ENCODE data around the gene UBA5. TPM values are rescaled to one million over a fixed set of nuclear protein-coding genes. Genes with fewer than 3 reads are reported as not detected.

UBA5 gene
- total RNA-seq: 20.1 and 29.0 TPM in 2 replicates

DNA sequence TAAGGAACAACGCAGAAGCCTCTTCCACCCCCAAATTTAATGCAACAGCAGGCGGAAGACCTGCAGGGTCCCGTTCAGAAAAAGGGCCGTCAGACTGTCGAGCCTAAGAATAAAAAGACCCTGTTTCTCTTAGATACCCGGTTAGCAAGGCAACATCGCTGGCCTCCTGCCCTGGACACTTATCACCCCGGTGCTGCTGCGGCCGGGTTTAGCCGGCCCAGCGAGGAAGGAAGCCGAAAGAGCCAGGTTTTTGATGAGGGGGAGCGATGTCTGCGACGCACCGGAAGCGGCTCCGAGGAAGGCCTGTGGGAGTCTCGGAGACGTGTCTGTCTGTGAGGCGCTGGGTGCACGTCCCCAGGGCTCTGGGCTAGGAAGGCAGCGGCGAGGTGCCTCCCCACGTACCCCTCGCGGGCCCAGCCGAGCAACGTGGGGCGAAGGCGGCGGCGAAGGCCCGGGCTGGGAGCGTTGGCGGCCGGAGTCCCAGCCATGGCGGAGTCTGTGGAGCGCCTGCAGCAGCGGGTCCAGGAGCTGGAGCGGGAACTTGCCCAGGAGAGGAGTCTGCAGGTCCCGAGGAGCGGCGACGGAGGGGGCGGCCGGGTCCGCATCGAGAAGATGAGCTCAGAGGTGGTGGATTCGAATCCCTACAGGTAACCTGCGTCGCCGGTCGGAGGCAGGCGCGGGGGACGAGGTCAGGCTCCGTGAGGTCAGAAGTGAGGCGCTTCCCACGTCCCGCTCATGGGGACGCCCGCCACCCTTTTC, at the start of gene UBA5:
Gene UBA5, plus strand, starts transcription at position 278 of the 759 bp plus-strand sequence. Its CDS starts 209 bp downstream, at position 487.

DNA sequence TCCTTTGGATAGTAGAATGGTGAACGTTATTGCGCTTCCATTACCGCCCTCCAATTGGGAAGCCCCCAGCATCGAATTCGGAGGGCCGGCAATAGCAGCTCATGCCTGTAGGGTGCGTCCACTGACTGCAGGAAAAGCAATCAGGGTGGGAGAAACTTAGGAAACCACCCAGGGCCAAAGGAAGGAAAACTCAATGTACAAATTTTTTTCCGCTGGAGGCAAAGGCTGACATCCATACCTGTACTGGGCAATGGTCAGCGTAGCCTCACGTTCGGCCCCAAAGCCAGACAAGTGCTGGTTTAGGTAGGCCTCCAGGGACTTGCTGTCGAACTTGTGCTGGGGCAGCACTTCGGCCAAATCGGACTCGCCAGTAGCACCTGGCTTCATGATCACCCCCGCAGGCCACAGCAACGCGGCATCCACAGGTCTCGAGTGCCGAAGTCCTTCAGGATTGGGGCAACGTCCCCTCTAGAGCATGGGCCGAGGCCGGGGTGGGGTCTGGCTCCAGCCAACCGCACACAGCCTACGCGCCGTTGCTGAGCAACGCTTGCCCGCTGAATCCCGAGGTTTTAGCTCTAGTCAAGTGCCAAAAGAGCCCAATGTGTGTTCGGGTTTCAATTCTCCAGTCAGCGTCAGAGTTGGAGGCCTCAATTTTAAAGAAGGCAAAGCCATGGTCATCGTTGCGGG, 621 bp upstream of the UBA5 start, which contains the start of gene ACAD11:
Gene ACAD11, minus strand, starts transcription at position 445 of the 687 bp plus-strand sequence. Its CDS starts 58 bp downstream, at position 387.

DNA sequence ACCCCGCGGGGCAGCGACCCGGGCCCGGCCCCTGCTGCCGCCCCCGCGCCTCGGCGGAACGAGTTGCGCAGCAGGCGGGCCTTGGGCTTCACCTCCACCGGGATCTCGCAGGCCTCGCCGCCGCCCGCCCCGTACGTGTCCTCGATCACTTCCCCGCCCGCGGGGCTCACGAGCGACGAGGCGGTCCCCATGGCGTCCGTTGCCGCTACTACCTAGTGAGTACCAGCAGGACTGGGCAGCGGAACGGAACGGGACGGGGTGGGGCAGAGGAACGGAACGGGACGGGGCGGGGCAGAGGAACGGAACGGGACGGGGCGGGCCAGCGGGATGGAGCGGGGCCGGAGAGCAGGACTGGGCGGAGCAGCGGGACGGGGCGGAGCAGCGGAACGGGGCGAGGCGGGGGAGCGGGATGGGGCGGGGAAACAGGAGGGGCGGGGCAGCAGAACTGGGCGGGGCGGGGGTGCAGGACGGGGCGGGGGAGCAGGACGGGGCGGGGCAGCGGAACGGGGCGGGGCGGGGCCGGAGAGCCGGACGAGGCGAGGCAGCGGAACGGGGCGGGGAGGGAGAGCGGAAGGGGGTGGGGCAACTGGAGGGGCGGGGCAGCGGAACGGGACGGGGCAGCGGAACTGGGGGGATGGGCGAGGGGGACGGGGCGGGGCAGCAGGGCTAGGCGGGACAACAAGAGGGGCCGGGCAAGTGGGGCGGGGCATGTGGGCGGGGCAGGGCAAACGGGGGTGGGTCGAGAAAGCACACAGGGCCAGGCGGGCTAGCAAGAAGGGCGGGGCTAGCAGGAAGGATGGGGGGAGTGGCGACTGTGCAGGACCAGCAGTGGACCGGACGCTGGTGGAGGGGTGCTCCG, 62.3 kb downstream of the UBA5 start, which contains the start of gene NPHP3:
Gene NPHP3, minus strand, starts transcription at position 245 of the 859 bp plus-strand sequence. Its CDS starts 54 bp downstream, at position 191.

Other genes with a start within 250 kb of the UBA5 start
- gene DNAJC13, start 242.8 kb upstream of the UBA5 start, total RNA-seq: 18.5 and 19.0 TPM in 2 replicates
- 0.19 TPM in 1 of 2 replicates, not detected in the other for gene ACKR4, start 63.1 kb upstream of the UBA5 start, total RNA-seq
- 26.8 and 31.2 TPM in 2 replicates for gene ACAD11, start 520 bp upstream of the UBA5 start, total RNA-seq
- gene NPHP3, start 62.1 kb downstream of the UBA5 start, total RNA-seq: 10.4 and 11.4 TPM in 2 replicates

Data from hair follicular keratinocyte (primary cell).